B cell (primary cell): ENCODE data around the gene EFCAB7.

Source experiments
- CTCF ChIP-seq: fragments of 200-600 bp; IDR thresholded peaks from one replicate; pipeline ENCODE4 v1.8.0; 2022; ENCODE audit warnings: antibody characterized with exemption, mild to moderate bottlenecking
- EZH2 ChIP-seq: IDR thresholded peaks from 2 replicates; pipeline ENCODE4 v1.6.1; 2012; ENCODE audit warnings: borderline replicate concordance, low read depth, mild to moderate bottlenecking, moderate library complexity, low read length; ENCODE audit not compliant: insufficient read depth, poor library complexity, severe bottlenecking

- TF ChIP-seq CTCF (no peak), EZH2 (no peak)
Observed at GRCh38 chr1:63548303-63548702, 25.0 kb downstream of the EFCAB7 start.
